CD8-positive, alpha-beta memory T cell (primary cell): ENCODE measurements around the gene ACYP1. TPM values are rescaled to one million over a fixed set of nuclear protein-coding genes. Genes with fewer than 3 reads are reported as not detected.
"Not testable (repeated sequence)": the region's sequence is repeated elsewhere in the genome, so short reads cannot be mapped to it uniquely, and the experiment has no call there.

Experiments
- CTCF ChIA-PET: fragments of 350-600 bp; sonication (Branson Sonifier 250); formaldehyde crosslinking; loops from one replicate; lab custom pipeline; 2021; ENCODE audit warnings: antibody characterized with exemption; lab: Charles Lee
- POLR2A ChIA-PET: fragments of 350-600 bp; sonication (Branson Sonifier 250); formaldehyde crosslinking; loops from one replicate; lab custom pipeline; 2021; ENCODE audit warnings: antibody characterized with exemption; lab: Charles Lee
- DNase-seq, 5 donors: peaks; one replicate each; pipeline versions ENCODE4 v3.0.0 to v3.0.0-alpha.2; 2020 to 2022; ENCODE audit warnings: mixed read lengths in 1 of 5
- H3K27ac ChIP-seq: one replicate; pipeline ENCODE4 v1.7.0; 2013; ENCODE audit warnings: low read depth, mild to moderate bottlenecking, low read length, moderate library complexity
- H3K27me3 ChIP-seq: 2 replicates; pipeline ENCODE4 v1.7.0; 2013; ENCODE audit warnings: low read length, mild to moderate bottlenecking; ENCODE audit not compliant: insufficient read depth, poor library complexity, severe bottlenecking
- H3K36me3 ChIP-seq: 2 replicates; pipeline ENCODE4 v1.7.0; 2013; ENCODE audit warnings: mild to moderate bottlenecking, low read length, moderate library complexity; ENCODE audit not compliant: insufficient read depth
- H3K4me1 ChIP-seq: 2 replicates; pipeline ENCODE4 v1.7.0; 2013; ENCODE audit warnings: mild to moderate bottlenecking, low read length, moderate library complexity; ENCODE audit not compliant: insufficient read depth
- H3K4me3 ChIP-seq: 2 replicates; pipeline ENCODE4 v1.7.0; 2013; ENCODE audit warnings: mild to moderate bottlenecking, low read length
- H3K9me3 ChIP-seq: 2 replicates; pipeline ENCODE4 v1.7.0; 2013; ENCODE audit warnings: mild to moderate bottlenecking, low read length
- H3K27ac Mint-ChIP-seq, 8 donors: one replicate each; pipeline ENCODE4 v1.8.0; 2020 to 2021; ENCODE audit warnings: mixed read lengths in 8 of 8, mild to moderate bottlenecking in 6 of 8, inconsistent platforms in 3 of 8, moderate library complexity in 3 of 8
- H3K27me3 Mint-ChIP-seq, 2 donors: one replicate each; pipeline ENCODE4 v1.8.0; 2020 to 2021; ENCODE audit warnings: mixed read lengths in 2 of 2, mild to moderate bottlenecking in 1 of 2, moderate library complexity in 1 of 2
- H3K36me3 Mint-ChIP-seq, 3 donors: one replicate each; pipeline ENCODE4 v1.8.0; 2020 to 2021; ENCODE audit warnings: mixed read lengths in 3 of 3, inconsistent platforms in 1 of 3, mild to moderate bottlenecking in 1 of 3
- H3K4me1 Mint-ChIP-seq, 3 donors: one replicate each; pipeline ENCODE4 v1.8.0; 2020 to 2021; ENCODE audit warnings: mixed read lengths in 3 of 3, inconsistent platforms in 1 of 3, mild to moderate bottlenecking in 1 of 3
- H3K4me3 Mint-ChIP-seq, 7 donors: one replicate each; pipeline ENCODE4 v1.8.0; 2020 to 2021; ENCODE audit warnings: mixed read lengths in 7 of 7, mild to moderate bottlenecking in 6 of 7, moderate library complexity in 4 of 7, inconsistent platforms in 2 of 7
- H3K9me3 Mint-ChIP-seq, 5 donors: one replicate each; pipeline ENCODE4 v1.8.0; 2020 to 2022; ENCODE audit warnings: mixed read lengths in 5 of 5, mild to moderate bottlenecking in 3 of 5, moderate library complexity in 2 of 5, inconsistent platforms in 1 of 5
- polyA plus RNA-seq: library from polyadenylated mRNA; unstranded; fragments of 300-500 nt; fragmentation: Illumina TruSeq; gene quantifications from one replicate; pipeline ENCODE4 v1.2.3, GENCODE V29; 2021
- total RNA-seq, 2 experiments: library from RNA; stranded (reverse); gene quantifications; one replicate each; pipeline ENCODE4 v1.2.3, GENCODE V29; 2021

Gene ACYP1
- total and polyA plus RNA-seq, 3 experiments from 2014 or later: 20.1 to 39.2 (median 37.4) TPM

GRCh38 chr14:75067765-75068164 lies 3.9 kb upstream of the ACYP1 start:
- peak overlapping the region; percentile 38 for H3K27ac ChIP-seq
- CTCF ChIA-PET, H3K36me3 Mint-ChIP-seq, DNase-seq, H3K27ac Mint-ChIP-seq, H3K4me3 Mint-ChIP-seq, H3K9me3 ChIP-seq, H3K27me3 Mint-ChIP-seq, H3K4me3 ChIP-seq, H3K36me3 ChIP-seq, H3K27me3 ChIP-seq, H3K9me3 Mint-ChIP-seq: not testable (repeated sequence)
- POLR2A ChIA-PET: interaction anchor here (1.1 kb wide), 1 partner anchor 63 kb away, joined by 3 read pairs; no protein-coding TSS in a partner anchor
- H3K4me1 ChIP-seq: peaks cover 11% of the 10 kb centered on the region
- peaks cover 21 to 25% (median 21%) of the 10 kb centered on the region in 3 donors for H3K4me1 Mint-ChIP-seq

GRCh38 chr14:75067212-75067611 lies 3.4 kb upstream of the ACYP1 start:
- Mint-ChIP-seq H3K4me1 (peaks cover 23 to 29% (median 27%) of the 10 kb centered on the region in 3 donors), H3K27me3 (no peaks in the 10 kb centered on the region), H3K27ac (no peak overlapping the region), H3K4me3 (no peak overlapping the region), H3K36me3 (peaks cover 0 to 9% (median 0%) of the 10 kb centered on the region in 3 donors), H3K9me3 (no peaks in the 10 kb centered on the region)
- Histone ChIP-seq H3K27me3 (no peaks in the 10 kb centered on the region), H3K9me3 (no peaks in the 10 kb centered on the region), H3K27ac (no peak overlapping the region), H3K36me3 (no peaks in the 10 kb centered on the region), H3K4me3 (no peak overlapping the region), H3K4me1 (peaks cover 12% of the 10 kb centered on the region)
- ChIA-PET CTCF (no interaction called here), POLR2A (interaction anchor here (1.1 kb wide), 1 partner anchor 63 kb away, joined by 3 read pairs; no protein-coding TSS in a partner anchor)
- no peak for DNase-seq

- ChIA-PET POLR2A (no interaction called here), CTCF (no interaction called here)
- Mint-ChIP-seq H3K4me1 (peaks cover 23 to 30% (median 27%) of the 10 kb centered on the region in 3 donors), H3K4me3 (no peak overlapping the region), H3K27ac (no peak overlapping the region), H3K9me3 (no peaks in the 10 kb centered on the region), H3K36me3 (peaks cover 0 to 9% (median 0%) of the 10 kb centered on the region in 3 donors), H3K27me3 (no peaks in the 10 kb centered on the region)
- no peak overlapping the region for H3K27ac ChIP-seq
- DNase-seq: no peak
- H3K4me1 ChIP-seq: peaks cover 12% of the 10 kb centered on the region
- no peak overlapping the region for H3K4me3 ChIP-seq
- no peaks in the 10 kb centered on the region for H3K9me3 ChIP-seq
- H3K36me3 ChIP-seq: no peaks in the 10 kb centered on the region
- no peaks in the 10 kb centered on the region for H3K27me3 ChIP-seq
Observed at GRCh38 chr14:75066691-75067090, 2.9 kb upstream of the ACYP1 start.

GRCh38 chr14:75064205-75064567 lies 362 bp upstream of the ACYP1 start:
- POLR2A ChIA-PET: interaction anchor here (0.9 to 1.5 kb wide), 7 partner anchors 14 to 226 kb away, joined by 3 to 12 read pairs (median 3); partner anchors contain the start of genes EIF2B2, MLH3 and NEK9
- H3K9me3 ChIP-seq: no peaks in the 10 kb centered on the region
- peak overlapping the region; percentile 88 for H3K4me3 ChIP-seq
- no peaks in the 10 kb centered on the region for H3K27me3 Mint-ChIP-seq
- H3K27ac Mint-ChIP-seq: peak overlapping the region; percentile 82 to 98 (median 97)
- H3K27me3 ChIP-seq: no peaks in the 10 kb centered on the region
- H3K4me1 Mint-ChIP-seq: peaks cover 27 to 46% (median 31%) of the 10 kb centered on the region in 3 donors
- H3K4me1 ChIP-seq: peaks cover 12% of the 10 kb centered on the region
- no peaks in the 10 kb centered on the region for H3K36me3 ChIP-seq
- H3K9me3 Mint-ChIP-seq: peaks cover 0 to 2% (median 0%) of the 10 kb centered on the region in 5 donors
- H3K4me3 Mint-ChIP-seq: peak overlapping the region; percentile 99 to 100 (median 100)
- peaks cover 0 to 22% (median 2%) of the 10 kb centered on the region in 3 donors for H3K36me3 Mint-ChIP-seq
- H3K27ac ChIP-seq: peak overlapping the region; percentile 70
- CTCF ChIA-PET: interaction anchor here (0.9 to 1.5 kb wide), 5 partner anchors 15 to 122 kb away, joined by 3 to 6 read pairs (median 3); partner anchors contain the start of gene EIF2B2
- DNase-seq: no peak

- Histone ChIP-seq H3K4me3 (peak overlapping the region; percentile 88), H3K36me3 (no peaks in the 10 kb centered on the region), H3K27ac (peak overlapping the region; percentile 70), H3K4me1 (peaks cover 5% of the 10 kb centered on the region), H3K9me3 (no peaks in the 10 kb centered on the region), H3K27me3 (no peaks in the 10 kb centered on the region)
- H3K4me1 Mint-ChIP-seq: peaks cover 27 to 46% (median 31%) of the 10 kb centered on the region in 3 donors
- H3K9me3 Mint-ChIP-seq: peaks cover 0 to 2% (median 0%) of the 10 kb centered on the region in 5 donors
- peak in 1 of 5 donors; percentile 8 for DNase-seq
- H3K36me3 Mint-ChIP-seq: peaks cover 0 to 24% (median 2%) of the 10 kb centered on the region in 3 donors
- POLR2A ChIA-PET: interaction anchor here (1.3 kb wide), 1 partner anchor 25 kb away, joined by 3 read pairs; no protein-coding TSS in a partner anchor
- CTCF ChIA-PET: interaction anchor here (0.7 to 1.3 kb wide), 5 partner anchors 11 to 202 kb away, joined by 3 read pairs; partner anchors contain the start of gene MLH3
- H3K27ac Mint-ChIP-seq: peak overlapping the region; percentile 82 to 98 (median 97)
- H3K4me3 Mint-ChIP-seq: peak overlapping the region; percentile 99 to 100 (median 100)
- no peaks in the 10 kb centered on the region for H3K27me3 Mint-ChIP-seq
Observed at GRCh38 chr14:75063013-75063412, 811 bp downstream of the ACYP1 start.

- Histone ChIP-seq H3K9me3 (no peaks in the 10 kb centered on the region), H3K4me1 (peaks cover 5% of the 10 kb centered on the region), H3K4me3 (no peak overlapping the region), H3K27me3 (no peaks in the 10 kb centered on the region), H3K36me3 (no peaks in the 10 kb centered on the region), H3K27ac (no peak overlapping the region)
- POLR2A ChIA-PET: no interaction called here
- Mint-ChIP-seq H3K27me3 (no peaks in the 10 kb centered on the region), H3K27ac (peak overlapping the region in 2 of 8 donors; percentile 12 to 68), H3K36me3 (peaks cover 0 to 30% (median 5%) of the 10 kb centered on the region in 3 donors), H3K4me3 (peak overlapping the region in 1 of 7 donors; percentile 28), H3K4me1 (peaks cover 27 to 51% (median 33%) of the 10 kb centered on the region in 3 donors), H3K9me3 (peaks cover 0 to 2% (median 0%) of the 10 kb centered on the region in 5 donors)
- CTCF ChIA-PET: no interaction called here
- DNase-seq: no peak
Observed at GRCh38 chr14:75060420-75060819, 3.4 kb downstream of the ACYP1 start.

- H3K4me3 Mint-ChIP-seq: peak overlapping the region in 1 of 7 donors; percentile 22
- peaks cover 0 to 31% (median 5%) of the 10 kb centered on the region in 3 donors for H3K36me3 Mint-ChIP-seq
- no peaks in the 10 kb centered on the region for H3K36me3 ChIP-seq
- peaks cover 0 to 2% (median 0%) of the 10 kb centered on the region in 5 donors for H3K9me3 Mint-ChIP-seq
- no peaks in the 10 kb centered on the region for H3K27me3 ChIP-seq
- no peaks in the 10 kb centered on the region for H3K27me3 Mint-ChIP-seq
- ChIA-PET CTCF (no interaction called here), POLR2A (no interaction called here)
- H3K27ac Mint-ChIP-seq: peak overlapping the region in 3 of 8 donors; percentile 21 to 51 (median 23)
- H3K9me3 ChIP-seq: no peaks in the 10 kb centered on the region
- DNase-seq: no peak
- H3K27ac ChIP-seq: no peak overlapping the region
- no peak overlapping the region for H3K4me3 ChIP-seq
- peaks cover 5% of the 10 kb centered on the region for H3K4me1 ChIP-seq
- H3K4me1 Mint-ChIP-seq: peaks cover 25 to 47% (median 30%) of the 10 kb centered on the region in 3 donors
Observed at GRCh38 chr14:75059642-75060041, 4.2 kb downstream of the ACYP1 start.

- Histone ChIP-seq H3K27ac (no peak overlapping the region), H3K36me3 (no peaks in the 10 kb centered on the region), H3K4me1 (peaks cover 13% of the 10 kb centered on the region), H3K27me3 (no peaks in the 10 kb centered on the region), H3K4me3 (no peak overlapping the region), H3K9me3 (no peaks in the 10 kb centered on the region)
- Mint-ChIP-seq H3K9me3 (no peaks in the 10 kb centered on the region), H3K27me3 (no peaks in the 10 kb centered on the region), H3K36me3 (peaks cover 0 to 18% (median 2%) of the 10 kb centered on the region in 3 donors), H3K27ac (peak overlapping the region in 1 of 8 donors; percentile 61), H3K4me1 (peaks cover 17 to 33% (median 22%) of the 10 kb centered on the region in 3 donors), H3K4me3 (no peak overlapping the region)
- ChIA-PET CTCF (no interaction called here), POLR2A (interaction anchor here (0.6 kb wide), 1 partner anchor 291 kb away, joined by 5 read pairs; the partner anchor contains the start of gene YLPM1)
- no peak for DNase-seq
Observed at GRCh38 chr14:75054421-75054820, 9.4 kb downstream of the ACYP1 start.
